Heart left ventricle (tissue), 13 donors: Measurements from ENCODE around the gene RFPL3.

Source experiments
- POLR2A ChIP-seq, 2 donors: fragments of 450-650 bp; IDR thresholded peaks; one replicate each; pipeline ENCODE4 v1.6.1; 2017; ENCODE audit warnings: antibody characterized with exemption in 2 of 2, mild to moderate bottlenecking in 2 of 2, moderate library complexity in 2 of 2
- TF ChIP-seq, protein P1 (sequence below), 12 donors: fragments of 200-600 bp; sonication (generic) in 4 of 12; IDR thresholded peaks; one replicate each; pipeline versions ENCODE4 v1.5.0 to v1.8.0; 2018 to 2022; ENCODE audit warnings: antibody characterized with exemption in 12 of 12, mild to moderate bottlenecking in 5 of 12
- donor health status: ischemic (EF 13 %, LVEDD 7.1; RV severe dilation, severe dysfunction).
- donor health status: DM: no; HTN: yes; CAD: no.
- donor health status: DM: no; HTN: no; CAD: no.
- donor health status: ischemic (EF 25% LVEDD 6.9; RV normal size, moderate dysfunction).
- donor health status: ischemic (EF 25% LVEDD 5.7; RV mildly dilated, moderate dysfunction).
- donor health status: ischemic (EF 35%, LVEDD 5.7; RV mildly dilated, moderate dysfunction).
- donor health status: nonischemic (EF 11% LVEDD 7.7; RV severe dilation, severe dysfunction).
- donor health status: DM: yes; HTN: yes; CAD: no.
- donor health status: PGD.
- donor health status: ischemic (EF 29% LVEDD 5.4; RV normal size, mild dysfunction).
- donor health status: nonischemic (EF 23%, LVEDD 6.1; RV moderate dilation, normal function).

DNA sequence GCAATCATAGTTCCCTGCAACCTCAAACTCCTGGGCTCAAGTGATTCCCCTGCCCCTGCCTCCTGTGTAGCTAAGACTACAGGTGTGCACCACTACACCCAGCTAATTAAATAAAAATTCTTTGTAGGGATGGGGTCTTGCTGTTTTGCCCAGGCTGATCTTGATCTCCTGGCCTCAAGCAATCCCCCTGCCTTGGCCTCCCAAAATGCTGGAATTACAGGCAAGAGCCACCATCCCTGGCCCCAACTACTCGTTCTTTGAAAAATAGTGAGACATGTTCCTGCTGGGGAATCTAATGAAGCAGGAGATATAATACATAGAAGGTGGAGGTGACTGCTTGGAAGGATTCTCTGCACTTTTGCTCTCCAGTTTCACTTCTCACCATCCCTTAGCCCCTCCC is 40.1 kb upstream of the RFPL3 start:
- TF ChIP-seq, protein P1, sequence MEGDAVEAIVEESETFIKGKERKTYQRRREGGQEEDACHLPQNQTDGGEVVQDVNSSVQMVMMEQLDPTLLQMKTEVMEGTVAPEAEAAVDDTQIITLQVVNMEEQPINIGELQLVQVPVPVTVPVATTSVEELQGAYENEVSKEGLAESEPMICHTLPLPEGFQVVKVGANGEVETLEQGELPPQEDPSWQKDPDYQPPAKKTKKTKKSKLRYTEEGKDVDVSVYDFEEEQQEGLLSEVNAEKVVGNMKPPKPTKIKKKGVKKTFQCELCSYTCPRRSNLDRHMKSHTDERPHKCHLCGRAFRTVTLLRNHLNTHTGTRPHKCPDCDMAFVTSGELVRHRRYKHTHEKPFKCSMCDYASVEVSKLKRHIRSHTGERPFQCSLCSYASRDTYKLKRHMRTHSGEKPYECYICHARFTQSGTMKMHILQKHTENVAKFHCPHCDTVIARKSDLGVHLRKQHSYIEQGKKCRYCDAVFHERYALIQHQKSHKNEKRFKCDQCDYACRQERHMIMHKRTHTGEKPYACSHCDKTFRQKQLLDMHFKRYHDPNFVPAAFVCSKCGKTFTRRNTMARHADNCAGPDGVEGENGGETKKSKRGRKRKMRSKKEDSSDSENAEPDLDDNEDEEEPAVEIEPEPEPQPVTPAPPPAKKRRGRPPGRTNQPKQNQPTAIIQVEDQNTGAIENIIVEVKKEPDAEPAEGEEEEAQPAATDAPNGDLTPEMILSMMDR (IDR thresholded peaks at IDR 0.05), result no peak
- no peak for TF ChIP-seq POLR2A (IDR thresholded peaks at IDR 0.05)
